ENCODE results near the gene UNC13D.
A peak's percentile ranks its signal among the peaks of the same experiment; 100 is the strongest.

Gene UNC13D

GRCh38 chr17:75799402-75799801 is 44.8 kb downstream of the UNC13D start:
- H3K4me3 ChIP-seq (ENCODE audit: low read depth, low read length), result no peak overlapping the region
- in situ Hi-C loops (cut with HindIII; ENCODE audit: low pct_ligation_motif_present, low sequenced_read_pairs), result no loop called here
- H3K36me3 ChIP-seq (replicated peaks), result peaks cover 12% of the 10 kb centered on the region
- no peak overlapping the region for H3K27ac ChIP-seq
- TF ChIP-seq CTCF (IDR thresholded peaks at IDR 0.05; ENCODE audit: low read depth, low read length, missing control alignments), result no peak
- H3K27me3 ChIP-seq (replicated peaks), result no peaks in the 10 kb centered on the region
- DNase-seq, result no peak

DNA sequence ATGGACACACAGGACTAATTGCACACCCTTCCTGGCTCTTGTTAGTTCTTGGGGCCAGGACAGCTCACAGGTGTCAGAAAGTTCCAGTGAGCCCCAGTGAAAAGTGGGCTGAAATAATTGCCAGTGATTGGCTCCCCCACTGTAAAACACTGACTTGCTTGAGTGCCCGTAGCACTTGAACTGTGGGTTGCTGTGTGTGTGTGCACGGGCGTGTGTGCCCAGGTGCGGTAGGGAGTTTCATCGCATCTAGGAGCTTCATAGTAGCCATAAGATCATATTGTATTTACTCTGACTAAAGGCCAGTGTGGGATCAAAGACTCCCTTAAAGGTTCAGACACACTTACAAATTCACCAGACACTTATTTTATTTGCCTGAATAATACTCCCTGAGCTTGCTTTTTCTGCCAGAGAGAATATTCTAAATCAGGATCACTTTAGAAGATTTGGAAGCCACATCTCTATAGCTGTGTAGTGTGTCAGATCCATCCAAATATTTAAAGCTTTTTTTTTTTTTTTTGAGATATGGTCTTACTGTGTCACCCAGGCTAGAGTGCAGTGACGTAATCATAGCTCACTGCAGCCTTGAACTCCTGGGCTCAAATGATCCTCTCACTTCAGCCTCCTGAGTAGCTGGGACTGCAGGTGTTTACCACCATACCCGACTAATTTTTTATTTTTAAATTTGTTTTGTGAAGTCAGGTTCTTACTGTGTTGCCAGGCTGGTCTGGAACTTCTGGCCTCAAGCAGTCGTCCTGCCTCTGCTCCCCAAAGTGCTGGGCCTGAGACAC is 48.2 kb downstream of the UNC13D start:
- in situ Hi-C loops (cut with HindIII; ENCODE audit: low pct_ligation_motif_present, low sequenced_read_pairs), result no loop called here
- DNase-seq, result no peak
- Histone ChIP-seq H3K27me3 (replicated peaks) (no peaks in the 10 kb centered on the region), H3K4me3 (ENCODE audit: low read depth, low read length) (no peak overlapping the region), H3K27ac (no peak overlapping the region), H3K36me3 (replicated peaks) (peaks cover 16% of the 10 kb centered on the region)
- TF ChIP-seq CTCF (IDR thresholded peaks at IDR 0.05; ENCODE audit: low read depth, low read length, missing control alignments), result no peak

GRCh38 chr17:75793460-75793859 is 50.7 kb downstream of the UNC13D start:
- no peak for TF ChIP-seq CTCF (IDR thresholded peaks at IDR 0.05; ENCODE audit: low read depth, low read length, missing control alignments)
- Histone ChIP-seq H3K27ac (no peak overlapping the region), H3K4me3 (ENCODE audit: low read depth, low read length) (no peak overlapping the region), H3K27me3 (replicated peaks) (no peaks in the 10 kb centered on the region), H3K36me3 (replicated peaks) (peaks cover 9% of the 10 kb centered on the region)
- in situ Hi-C loops (cut with HindIII; ENCODE audit: low pct_ligation_motif_present, low sequenced_read_pairs), result no loop called here
- DNase-seq, result no peak

- no peak for TF ChIP-seq CTCF (IDR thresholded peaks at IDR 0.05; ENCODE audit: low read depth, low read length, missing control alignments)
- H3K27me3 ChIP-seq (replicated peaks), result no peaks in the 10 kb centered on the region
- DNase-seq, result no peak
- no peak overlapping the region for H3K4me3 ChIP-seq (ENCODE audit: low read depth, low read length)
- H3K36me3 ChIP-seq (replicated peaks), result peaks cover 4% of the 10 kb centered on the region
- H3K27ac ChIP-seq, result no peak overlapping the region
- in situ Hi-C loops (cut with HindIII; ENCODE audit: low pct_ligation_motif_present, low sequenced_read_pairs), result no loop called here
Measured at GRCh38 chr17:75791254-75791653, 53.0 kb downstream of the UNC13D start.

- no peaks in the 10 kb centered on the region for H3K27me3 ChIP-seq (replicated peaks)
- TF ChIP-seq CTCF (IDR thresholded peaks at IDR 0.05; ENCODE audit: low read depth, low read length, missing control alignments), result no peak
- peak overlapping the region; percentile 100 for H3K27ac ChIP-seq
- H3K4me3 ChIP-seq (ENCODE audit: low read depth, low read length), result peak overlapping the region; percentile 79
- no peaks in the 10 kb centered on the region for H3K36me3 ChIP-seq (replicated peaks)
- DNase-seq, result peak; percentile 81
- in situ Hi-C loops (cut with HindIII; ENCODE audit: low pct_ligation_motif_present, low sequenced_read_pairs), result no loop called here
Measured at GRCh38 chr17:75785016-75785890, 59.0 kb downstream of the UNC13D start.

Data from brain microvascular endothelial cell (primary cell).